ENCODE data around the gene LPXN.

- TF ChIP-seq POLR2A (IDR thresholded peaks at IDR 0.05) (no peak), EP300 (IDR thresholded peaks at IDR 0.05) (no peak), POLR2AphosphoS5 (IDR thresholded peaks at IDR 0.05) (no peak)
- TF ChIP-seq, protein P1, sequence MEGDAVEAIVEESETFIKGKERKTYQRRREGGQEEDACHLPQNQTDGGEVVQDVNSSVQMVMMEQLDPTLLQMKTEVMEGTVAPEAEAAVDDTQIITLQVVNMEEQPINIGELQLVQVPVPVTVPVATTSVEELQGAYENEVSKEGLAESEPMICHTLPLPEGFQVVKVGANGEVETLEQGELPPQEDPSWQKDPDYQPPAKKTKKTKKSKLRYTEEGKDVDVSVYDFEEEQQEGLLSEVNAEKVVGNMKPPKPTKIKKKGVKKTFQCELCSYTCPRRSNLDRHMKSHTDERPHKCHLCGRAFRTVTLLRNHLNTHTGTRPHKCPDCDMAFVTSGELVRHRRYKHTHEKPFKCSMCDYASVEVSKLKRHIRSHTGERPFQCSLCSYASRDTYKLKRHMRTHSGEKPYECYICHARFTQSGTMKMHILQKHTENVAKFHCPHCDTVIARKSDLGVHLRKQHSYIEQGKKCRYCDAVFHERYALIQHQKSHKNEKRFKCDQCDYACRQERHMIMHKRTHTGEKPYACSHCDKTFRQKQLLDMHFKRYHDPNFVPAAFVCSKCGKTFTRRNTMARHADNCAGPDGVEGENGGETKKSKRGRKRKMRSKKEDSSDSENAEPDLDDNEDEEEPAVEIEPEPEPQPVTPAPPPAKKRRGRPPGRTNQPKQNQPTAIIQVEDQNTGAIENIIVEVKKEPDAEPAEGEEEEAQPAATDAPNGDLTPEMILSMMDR (IDR thresholded peaks at IDR 0.05), result no peak
Observed at GRCh38 chr11:58549644-58550043, 26.0 kb downstream of the LPXN start.

All from stomach (tissue), 4 donors.